ENCODE results near the gene MAPKAP1. TPM values are rescaled to one million over a fixed set of nuclear protein-coding genes. Genes with fewer than 3 reads are reported as not detected.

MAPKAP1 gene
- total RNA-seq, 2 donors from 2014 or later, result 83.7 to 91.8 TPM

GRCh38 chr9:125443367-125443766 is 263.6 kb downstream of the MAPKAP1 start:
- Histone ChIP-seq H3K4me3 (no peak overlapping the region), H3K27me3 (no peaks in the 10 kb centered on the region), H3K4me1 (no peaks in the 10 kb centered on the region), H3K9me3 (no peaks in the 10 kb centered on the region), H3K27ac (no peak overlapping the region), H3K36me3 (replicated peaks in 1 of 2; ENCODE audit: insufficient read depth in 1 of 2, low read depth in 2 of 2) (peaks cover 0 to 4% of the 10 kb centered on the region in 2 donors)
- no peak for TF ChIP-seq POLR2A (IDR thresholded peaks at IDR 0.05)
- no peak for TF ChIP-seq CTCF (IDR thresholded peaks at IDR 0.05)
- ATAC-seq (no peak), DNase-seq (peak in 1 of 4 donors; percentile 3)
- intact Hi-C loops (cut with DNase I), result no loop called here
- WGBS, 2 donors, result 96% methylated on average over 8 of the region's 8 CpGs

- peaks cover 0 to 4% of the 10 kb centered on the region in 2 donors for H3K36me3 ChIP-seq (replicated peaks in 1 of 2; ENCODE audit: insufficient read depth in 1 of 2, low read depth in 2 of 2)
- H3K4me1 ChIP-seq, result no peaks in the 10 kb centered on the region
- no peak overlapping the region for H3K4me3 ChIP-seq
- H3K27me3 ChIP-seq, result no peaks in the 10 kb centered on the region
- no peak overlapping the region for H3K27ac ChIP-seq
- intact Hi-C loops (cut with DNase I), result no loop called here
- TF ChIP-seq CTCF (IDR thresholded peaks at IDR 0.05) (no peak), POLR2A (IDR thresholded peaks at IDR 0.05) (no peak)
- WGBS, 2 donors, result 91 to 92% methylated on average over 5 of the region's 5 CpGs
- DNase-seq, result peak in 1 of 4 donors; percentile 1
- ATAC-seq, result no peak
- H3K9me3 ChIP-seq, result no peaks in the 10 kb centered on the region
These were observed 264.6 kb downstream of the MAPKAP1 start for GRCh38 chr9:125442452-125442851.

- H3K4me1 ChIP-seq, result no peaks in the 10 kb centered on the region
- H3K27me3 ChIP-seq, result no peaks in the 10 kb centered on the region
- no peak for TF ChIP-seq POLR2A (IDR thresholded peaks at IDR 0.05)
- TF ChIP-seq CTCF (IDR thresholded peaks at IDR 0.05), result no peak
- no peak for ATAC-seq
- peaks cover 0 to 4% of the 10 kb centered on the region in 2 donors for H3K36me3 ChIP-seq (replicated peaks in 1 of 2; ENCODE audit: insufficient read depth in 1 of 2, low read depth in 2 of 2)
- no peaks in the 10 kb centered on the region for H3K9me3 ChIP-seq
- no peak for DNase-seq
- WGBS, 2 donors, result 86 to 93% methylated on average over 13 to 14 of the region's 14 CpGs
- intact Hi-C loops (cut with DNase I), result no loop called here
- H3K27ac ChIP-seq, result no peak overlapping the region
- H3K4me3 ChIP-seq, result no peak overlapping the region
These were observed 266.6 kb downstream of the MAPKAP1 start for GRCh38 chr9:125440411-125440810.

- TF ChIP-seq POLR2A (IDR thresholded peaks at IDR 0.05), result no peak
- no peak for TF ChIP-seq CTCF (IDR thresholded peaks at IDR 0.05)
- H3K27ac ChIP-seq, result no peak overlapping the region
- ATAC-seq (no peak), DNase-seq (no peak)
- WGBS, 2 donors, result 89 to 92% methylated on average over 18 to 21 of the region's 21 CpGs
- intact Hi-C loops (cut with DNase I), result no loop called here
- H3K9me3 ChIP-seq, result no peaks in the 10 kb centered on the region
- H3K36me3 ChIP-seq (replicated peaks in 1 of 2; ENCODE audit: insufficient read depth in 1 of 2, low read depth in 2 of 2), result peaks cover 0 to 4% of the 10 kb centered on the region in 2 donors
- no peaks in the 10 kb centered on the region for H3K4me1 ChIP-seq
- H3K4me3 ChIP-seq, result no peak overlapping the region
- H3K27me3 ChIP-seq, result no peaks in the 10 kb centered on the region
These were observed 267.4 kb downstream of the MAPKAP1 start for GRCh38 chr9:125439434-125440272.
